HEK293T (cell line): ENCODE data around the gene CCDC187.

Experiments
- ARNT ChIP-seq: fragments of 450-650 bp; IDR thresholded peaks from 2 replicates; pipeline ENCODE4 v1.6.1; 2017; ENCODE audit warnings: mild to moderate bottlenecking
- BHLHE40 ChIP-seq: fragments of 450-650 bp; IDR thresholded peaks from 2 replicates; pipeline ENCODE4 v1.6.1; 2016; ENCODE audit warnings: mild to moderate bottlenecking, moderate library complexity, borderline replicate concordance
- FOXA1 ChIP-seq: fragments of 450-650 bp; IDR thresholded peaks from 2 replicates; pipeline ENCODE4 v1.6.1; 2016; ENCODE audit warnings: mild to moderate bottlenecking
- HDGF ChIP-seq: fragments of 450-650 bp; IDR thresholded peaks from 2 replicates; pipeline ENCODE4 v1.6.1; 2017; ENCODE audit warnings: antibody characterized with exemption, borderline replicate concordance
- LEF1 ChIP-seq: fragments of 450-650 bp; IDR thresholded peaks from 2 replicates; pipeline ENCODE4 v1.6.1; 2017; ENCODE audit warnings: mild to moderate bottlenecking, borderline replicate concordance
- NFRKB ChIP-seq: fragments of 450-650 bp; IDR thresholded peaks from 2 replicates; pipeline ENCODE4 v1.6.1; 2016; ENCODE audit warnings: mild to moderate bottlenecking, moderate library complexity
- PKNOX1 ChIP-seq: fragments of 450-650 bp; IDR thresholded peaks from 2 replicates; pipeline ENCODE4 v1.6.1; 2016
- SP1 ChIP-seq: fragments of 450-650 bp; IDR thresholded peaks from 2 replicates; pipeline ENCODE4 v1.6.1; 2017
- SUZ12 ChIP-seq: fragments of 450-650 bp; IDR thresholded peaks from 2 replicates; pipeline ENCODE4 v1.6.1; 2016; ENCODE audit warnings: mild to moderate bottlenecking

- TF ChIP-seq SP1 (no peak), FOXA1 (no peak), PKNOX1 (no peak), BHLHE40 (no peak), NFRKB (no peak), LEF1 (no peak), HDGF (no peak), SUZ12 (no peak), ARNT (no peak)
Measured at GRCh38 chr9:136346157-136346481, 42.2 kb upstream of the CCDC187 start.
